Measurements from ENCODE around the gene DEXI.

Gene DEXI

GRCh38 chr16:10888320-10888937 is 53.8 kb downstream of the DEXI start:
- no peak for DNase-seq

DNA sequence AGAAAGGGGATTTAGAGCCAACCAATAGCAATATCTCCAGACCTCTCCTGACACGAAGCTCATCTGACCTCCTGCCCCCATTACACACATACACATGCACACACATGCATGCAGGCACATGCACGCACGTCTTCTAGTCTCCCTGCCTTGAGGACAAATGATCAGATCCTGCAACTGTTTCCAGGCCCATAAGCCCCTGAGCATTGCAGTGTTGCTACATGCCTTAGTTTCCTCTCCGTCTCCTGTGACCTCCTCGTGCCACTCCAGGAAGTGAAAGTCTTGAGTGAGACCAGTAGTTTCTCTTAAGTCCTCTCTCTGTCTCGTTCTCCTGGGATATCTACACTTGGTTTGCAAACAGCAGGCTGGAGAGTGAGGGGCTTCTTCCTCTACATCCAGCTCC is 57.0 kb downstream of the DEXI start:
- no peak for DNase-seq

DNA sequence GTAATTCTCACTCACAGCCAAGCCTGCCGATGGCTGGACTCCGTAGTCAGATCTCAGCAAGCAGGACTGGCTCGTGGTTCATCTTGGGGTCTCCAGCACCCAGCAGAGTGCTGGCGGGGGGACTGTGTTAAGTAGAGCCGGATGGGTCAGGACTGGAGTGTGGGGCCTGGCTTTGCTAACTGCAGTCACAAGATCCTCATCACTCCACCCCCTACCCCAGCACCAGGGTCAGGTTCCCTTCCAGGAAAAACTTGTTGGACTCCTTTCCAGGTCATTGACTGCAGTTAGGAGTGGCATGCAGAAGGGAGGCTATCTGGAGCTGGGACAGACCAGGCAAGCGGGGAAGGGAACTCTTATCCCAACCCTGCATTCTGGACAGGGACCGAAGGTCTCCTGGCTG is 59.3 kb downstream of the DEXI start:
- DNase-seq, result no peak

GRCh38 chr16:10881479-10882030 is 60.7 kb downstream of the DEXI start:
- DNase-seq, result no peak

GRCh38 chr16:10880594-10881452 is 61.4 kb downstream of the DEXI start:
- DNase-seq, result no peak

GRCh38 chr16:10879681-10880589 is 62.3 kb downstream of the DEXI start:
- DNase-seq, result no peak
